ENCODE data around the gene ZNF84. TPM values are rescaled to one million over a fixed set of nuclear protein-coding genes. Genes with fewer than 3 reads are reported as not detected.

Gene ZNF84
- total and polyA plus RNA-seq, 9 of the 15 experiments (the other 6 are each of a cell fraction or from before 2014, with no cell fraction given), result 8.8 to 24.3 (median 12.1) TPM

DNA sequence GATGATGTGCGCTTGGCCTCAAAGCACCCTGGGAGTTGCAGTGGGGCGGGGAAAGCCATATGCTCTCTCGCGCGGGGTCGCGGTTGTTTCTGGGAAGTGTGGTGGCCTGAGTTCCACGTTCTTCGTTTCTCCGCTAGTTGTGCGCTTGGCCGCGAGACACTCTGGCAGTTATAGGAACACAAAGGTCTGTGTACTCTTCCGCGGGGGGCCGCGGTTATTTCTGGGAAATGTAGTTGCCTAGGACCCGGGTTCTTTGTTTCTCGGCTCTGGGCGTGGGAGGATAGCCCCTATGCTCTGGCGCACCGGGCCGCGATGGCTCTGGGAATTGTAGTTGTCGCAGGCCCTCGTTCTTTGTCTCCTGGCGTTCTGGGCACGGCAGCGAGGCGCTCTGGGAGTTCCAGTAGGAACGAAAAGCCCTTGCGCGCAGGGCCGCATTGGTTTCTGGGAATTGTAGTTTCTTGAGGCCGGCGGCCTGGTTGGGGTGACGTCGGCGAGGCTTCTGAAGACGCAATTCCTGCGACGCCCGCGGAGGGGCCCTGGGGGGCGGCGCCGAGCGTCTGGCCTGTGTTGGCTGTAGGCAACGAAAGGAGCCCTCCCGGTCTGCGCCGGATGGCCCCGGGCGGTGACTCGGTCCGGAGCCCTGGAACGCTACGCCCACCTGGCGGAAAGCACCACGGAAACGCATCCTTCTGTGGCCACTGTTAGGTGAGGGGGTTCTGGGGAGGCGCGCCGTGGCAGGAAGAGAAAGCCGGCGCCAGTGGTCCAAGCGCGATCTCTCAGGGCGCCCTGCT, 43.3 kb downstream of the ZNF84 start, which contains the start of gene ZNF140:
ZNF140 (plus strand) TSS at position 556 of the 791 bp plus-strand sequence. CDS start 398 bp downstream, outside the sequence.
- CTCF ChIA-PET (ENCODE audit: low intra/inter-chr PET ratio), result no interaction called here
- Histone ChIP-seq H3K9ac (ENCODE audit: insufficient read depth in 1 of 2, low read depth in 2 of 2, low read length in 2 of 2) (peak within 1 kb of the TSS; percentile 87 to 93), H3K27ac (ENCODE audit: extremely low read depth, low read depth, low read length) (peak within 1 kb of the TSS; percentile 99), H3K9me1 (ENCODE audit: control insufficient read depth, insufficient read depth, low read length) (no peaks in the 10 kb centered on the region), H3K4me3 (peak within 1 kb of the TSS; percentile 91), H3K9me3 (replicated peaks; ENCODE audit: control insufficient read depth, insufficient read depth, low read depth, low read length) (peaks cover 22% of the 10 kb centered on the region), H2AFZ (ENCODE audit: low read depth, low read length) (peak within 1 kb of the TSS; percentile 84), H3K36me3 (ENCODE audit: control insufficient read depth, insufficient read depth, low read length) (peaks cover 17% of the 10 kb centered on the region; the same call in 2 of the 3 replicates), H4K20me1 (replicated peaks; ENCODE audit: control insufficient read depth, insufficient read depth, low read length) (no peaks in the 10 kb centered on the region), H3K27me3 (ENCODE audit: control insufficient read depth in 2 of 2, insufficient read depth in 2 of 2, low read length in 2 of 2) (no peaks in the 10 kb centered on the region), H3K4me1 (replicated peaks in 1 of 2; ENCODE audit: control insufficient read depth in 2 of 2, insufficient read depth in 2 of 2, low read length in 2 of 2) (peaks cover 5 to 10% of the 10 kb centered on the region in 2 experiments; a peak in 3 of 5 replicates), H3K4me2 (ENCODE audit: insufficient read depth, low read length) (peak within 1 kb of the TSS; percentile 75), H3K79me2 (ENCODE audit: control insufficient read depth, insufficient read depth, low read length) (peaks cover 8% of the 10 kb centered on the region)
- POLR2A ChIA-PET, result interaction anchor here (0.6 to 1.0 kb wide), 10 partner anchors 9 to 171 kb away, joined by 3 to 5 read pairs (median 3); partner anchors contain the start of genes ZNF10, ZNF26, ZNF268 and ZNF891
- peak; percentile 86 to 96 (median 86) for DNase-seq (ENCODE audit: extremely low read depth in 1 of 4, low spot score in 3 of 4)
- FAIRE-seq, result no peak
- BruUV-seq (replicated peaks), result no TSS peak
- in situ Hi-C loops (cut with MboI) (no loop called here), intact Hi-C loops (cut with micrococcal nuclease) (loop anchor here (1.0 kb wide), 4 partner anchors 43 to 101 kb away; partner anchors contain the start of genes ZNF10, ZNF26, ZNF268 and ZNF84)
- ATAC-seq, result peak; percentile 90
- under 1% methylated on average over 68 of the region's 69 CpGs for WGBS (ENCODE audit: insufficient coverage, low coverage, missing lambda C conversion rate)
- TF ChIP-seq ZBTB26 (CRISPR knock-in tag; IDR thresholded peaks at IDR 0.05) (no peak), ZNF23 (CRISPR knock-in tag; IDR thresholded peaks at IDR 0.05) (no peak), CREB5 (CRISPR knock-in tag; IDR thresholded peaks at IDR 0.05) (no peak), CBFA2T2 (conservative IDR thresholded peaks at IDR 0.05) (no peak), MAZ (CRISPR knock-in tag; conservative IDR thresholded peaks at IDR 0.05 in 1 of 2, IDR thresholded peaks at IDR 0.05 in 1 of 2) (peak; percentile 88 to 92), ZC3H4 (CRISPR knock-in tag; IDR thresholded peaks at IDR 0.05; ENCODE audit: borderline replicate concordance) (0 out of 2 replicates have a peak, but pooled peaks have one; percentile 28), ZBTB7A (IDR thresholded peaks at IDR 0.05; ENCODE audit: borderline replicate concordance, control insufficient read depth, low read depth, low read length) (peak; percentile 92; the same call in 1 of the 2 replicates), CXXC5 (CRISPR knock-in tag; IDR thresholded peaks at IDR 0.05) (peak; percentile 72), SMAD4 (CRISPR knock-in tag; conservative IDR thresholded peaks at IDR 0.05) (peak; percentile 79; the same call in 1 of the 2 replicates), ZNF12 (CRISPR knock-in tag; IDR thresholded peaks at IDR 0.05) (no peak), ETV6 (IDR thresholded peaks at IDR 0.05; ENCODE audit: borderline replicate concordance in 1 of 2, low read depth in 2 of 2, low read length in 1 of 2) (no peak), ETV6 (CRISPR knock-in tag; IDR thresholded peaks at IDR 0.05; ENCODE audit: borderline replicate concordance) (no peak), BRD4 (IDR thresholded peaks at IDR 0.05) (peak; percentile 82), JUN (IDR thresholded peaks at IDR 0.05; ENCODE audit: borderline replicate concordance, low read depth, low read length) (no peak), JUN (CRISPR knock-in tag; IDR thresholded peaks at IDR 0.05; ENCODE audit: borderline replicate concordance) (no peak), CHCHD3 (CRISPR knock-in tag; IDR thresholded peaks at IDR 0.05) (no peak; the same call in 1 of the 2 replicates), ZNF263 (CRISPR knock-in tag; IDR thresholded peaks at IDR 0.05; ENCODE audit: borderline replicate concordance) (0 out of 2 replicates have a peak, but pooled peaks have one; percentile 24), TAF1 (IDR thresholded peaks at IDR 0.05; ENCODE audit: control insufficient read depth, extremely low read depth, insufficient read depth, low read length, severe bottlenecking) (peak; percentile 36)
- TF ChIP-seq, protein P1, sequence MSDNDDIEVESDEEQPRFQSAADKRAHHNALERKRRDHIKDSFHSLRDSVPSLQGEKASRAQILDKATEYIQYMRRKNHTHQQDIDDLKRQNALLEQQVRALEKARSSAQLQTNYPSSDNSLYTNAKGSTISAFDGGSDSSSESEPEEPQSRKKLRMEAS (CRISPR knock-in tag; IDR thresholded peaks at IDR 0.05), result peak; percentile 82

Measured in K562 (cell line).